HG03469 (cell line): ENCODE data around the gene PSMC6.
"Not testable (repeated sequence)": the region's sequence is repeated elsewhere in the genome, so short reads cannot be mapped to it uniquely, and the experiment has no call there.

Source experiments
- ATAC-seq: cut with Tn5 transposase; IDR thresholded peaks from one replicate; pipeline ENCODE4 v1.9.1; 2021; ENCODE audit warnings: mild to moderate bottlenecking, moderate library complexity, moderate number of reproducible peaks; ENCODE audit not compliant: unreplicated experiment

Gene PSMC6

DNA sequence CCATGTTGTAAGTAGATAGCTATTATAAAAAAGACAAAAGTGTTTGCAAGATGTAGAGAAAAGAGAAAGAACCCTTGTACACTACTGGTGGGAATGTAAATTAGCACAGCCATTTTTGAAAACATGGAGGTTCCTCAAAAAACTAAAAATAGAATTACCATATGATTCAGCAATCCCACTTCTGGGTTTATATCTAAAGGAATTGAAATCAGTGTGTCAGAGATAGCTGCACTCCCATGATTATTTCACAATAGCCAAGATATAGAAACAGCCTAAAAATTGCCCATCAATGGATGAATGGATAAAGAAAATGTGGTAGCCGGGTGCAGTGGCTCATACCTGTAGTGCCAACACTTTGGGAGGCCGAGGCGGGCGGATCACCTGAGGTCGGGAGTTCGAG is 9.2 kb downstream of the PSMC6 start:
- ATAC-seq: no peak

DNA sequence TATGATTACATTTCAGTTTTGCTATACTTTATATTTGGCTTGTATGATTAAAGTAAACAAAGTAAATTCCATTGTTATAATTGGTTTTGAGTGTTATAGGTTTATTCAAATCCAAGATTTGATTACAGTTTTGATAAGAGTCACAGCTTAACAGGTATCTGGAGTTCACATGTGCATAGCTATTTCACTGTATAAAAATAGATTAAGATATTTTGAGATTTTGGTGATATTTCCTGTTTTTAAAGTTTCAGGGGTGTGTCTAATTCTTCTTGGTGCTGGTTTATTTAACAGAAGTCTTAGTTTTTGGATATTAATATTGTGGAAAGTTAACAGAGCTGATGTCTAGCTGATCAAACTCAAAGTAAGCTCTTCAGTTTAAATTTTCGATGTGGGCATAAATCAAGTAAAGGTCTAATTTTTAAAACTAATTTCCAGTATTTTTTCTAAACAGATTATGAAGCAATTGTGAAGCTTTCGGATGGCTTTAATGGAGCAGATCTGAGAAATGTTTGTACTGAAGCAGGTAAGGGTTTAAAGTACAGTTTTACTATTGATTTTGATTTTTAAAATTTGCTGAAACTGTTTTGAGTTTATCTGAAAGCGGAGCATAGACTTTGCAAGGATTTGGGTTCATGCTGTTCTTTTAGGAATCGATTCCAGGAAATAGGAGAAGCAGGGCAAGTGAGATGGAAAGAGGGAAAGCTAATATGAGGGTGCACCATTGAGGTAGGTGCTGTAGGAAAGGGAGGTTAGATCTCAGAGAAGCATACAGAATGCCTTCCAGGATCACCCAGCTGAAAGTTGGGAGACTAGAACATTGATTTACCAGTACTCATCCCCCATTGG is 16.7 kb downstream of the PSMC6 start:
- ATAC-seq: no peak

- no peak for ATAC-seq
Measured at GRCh38 chr14:52724360-52724644, 17.3 kb downstream of the PSMC6 start.

DNA sequence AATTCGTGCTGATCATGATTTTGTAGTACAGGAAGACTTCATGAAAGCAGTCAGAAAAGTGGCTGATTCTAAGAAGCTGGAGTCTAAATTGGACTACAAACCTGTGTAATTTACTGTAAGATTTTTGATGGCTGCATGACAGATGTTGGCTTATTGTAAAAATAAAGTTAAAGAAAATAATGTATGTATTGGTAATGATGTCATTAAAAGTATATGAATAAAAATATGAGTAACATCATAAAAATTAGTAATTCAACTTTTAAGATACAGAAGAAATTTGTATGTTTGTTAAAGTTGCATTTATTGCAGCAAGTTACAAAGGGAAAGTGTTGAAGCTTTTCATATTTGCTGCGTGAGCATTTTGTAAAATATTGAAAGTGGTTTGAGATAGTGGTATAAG is 20.5 kb downstream of the PSMC6 start:
- ATAC-seq: not testable (repeated sequence)

DNA sequence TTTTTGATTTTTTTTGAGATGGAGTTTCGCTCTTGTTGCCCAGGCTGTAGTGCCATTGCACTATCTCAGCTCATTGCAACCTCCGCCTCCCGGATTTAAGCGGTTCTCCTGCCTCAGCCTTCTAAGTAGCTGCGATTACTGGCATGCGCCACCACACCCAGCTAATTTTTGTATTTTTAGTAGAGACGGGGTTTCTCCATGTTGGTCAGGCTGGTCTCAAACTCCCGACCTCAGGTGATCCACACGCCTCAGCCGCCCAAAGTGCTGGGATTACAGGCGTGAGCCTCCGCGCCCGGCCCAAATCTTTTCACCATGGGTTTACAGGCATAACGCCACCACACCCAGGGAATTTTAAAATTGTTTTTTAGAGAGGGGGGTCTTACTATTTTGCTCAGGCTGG is 22.0 kb downstream of the PSMC6 start:
- ATAC-seq: not testable (repeated sequence)

DNA sequence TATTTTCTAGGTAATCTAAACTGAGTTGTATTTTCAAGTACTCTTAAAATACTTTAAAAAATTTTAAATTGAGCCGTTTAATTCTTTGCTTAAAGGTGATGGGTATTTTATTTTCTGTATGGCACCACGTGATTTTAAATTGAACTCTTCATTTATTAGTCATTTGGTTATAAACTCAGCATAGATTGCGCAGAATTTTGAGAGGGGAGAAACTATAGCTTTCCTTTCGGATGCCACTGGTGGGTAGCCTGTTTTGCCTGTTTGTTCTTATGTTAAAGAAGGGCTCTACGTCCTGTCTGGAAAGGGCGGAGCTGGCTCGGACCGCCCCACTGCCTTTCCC is 22.6 kb downstream of the PSMC6 start:
- no peak for ATAC-seq

DNA sequence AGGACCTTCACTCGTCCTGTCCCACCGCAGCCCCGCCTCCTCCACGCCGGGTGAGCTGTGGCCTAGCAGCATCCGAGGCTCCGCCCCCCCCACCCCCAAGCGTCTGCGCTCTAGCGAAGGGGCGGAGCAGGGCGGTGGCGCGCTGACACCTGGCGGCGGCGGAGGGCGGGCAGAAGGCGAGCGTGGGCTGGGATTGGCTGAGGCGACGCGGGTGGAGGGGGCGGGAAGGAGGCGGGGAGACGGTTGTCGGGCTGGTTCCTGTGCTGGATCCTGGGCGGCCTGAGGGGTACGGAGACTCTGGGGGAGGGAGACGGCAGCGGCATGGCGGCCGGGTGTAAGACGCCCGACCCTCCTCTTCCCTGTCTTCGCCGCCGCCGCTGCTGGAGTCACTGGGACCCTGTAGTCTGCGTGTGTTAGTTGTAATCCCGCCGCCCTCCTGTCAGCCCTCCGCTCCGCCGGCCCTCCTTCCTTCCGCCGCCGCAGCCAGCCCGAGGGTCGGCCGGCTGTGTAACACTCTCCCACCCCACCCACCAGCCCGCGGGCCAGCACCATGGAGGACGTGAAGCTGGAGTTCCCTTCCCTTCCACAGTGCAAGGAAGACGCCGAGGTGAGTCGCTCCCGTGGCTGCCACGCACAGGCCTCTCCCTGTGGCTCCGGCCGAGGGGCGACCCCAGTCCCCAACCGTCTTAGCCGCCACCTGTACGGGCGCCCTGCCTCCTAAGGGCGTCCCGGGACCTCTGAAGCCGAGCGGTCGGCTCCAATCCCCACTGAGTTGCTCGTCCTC is 23.1 kb downstream of the PSMC6 start, which contains the start of gene STYX:
STYX (plus strand) TSS at position 242 of the 784 bp plus-strand sequence; CDS start at position 551, 309 bp downstream.
- peak; percentile 90 for ATAC-seq

- no peak for ATAC-seq
Measured at GRCh38 chr14:52730709-52731111, 23.7 kb downstream of the PSMC6 start.

DNA sequence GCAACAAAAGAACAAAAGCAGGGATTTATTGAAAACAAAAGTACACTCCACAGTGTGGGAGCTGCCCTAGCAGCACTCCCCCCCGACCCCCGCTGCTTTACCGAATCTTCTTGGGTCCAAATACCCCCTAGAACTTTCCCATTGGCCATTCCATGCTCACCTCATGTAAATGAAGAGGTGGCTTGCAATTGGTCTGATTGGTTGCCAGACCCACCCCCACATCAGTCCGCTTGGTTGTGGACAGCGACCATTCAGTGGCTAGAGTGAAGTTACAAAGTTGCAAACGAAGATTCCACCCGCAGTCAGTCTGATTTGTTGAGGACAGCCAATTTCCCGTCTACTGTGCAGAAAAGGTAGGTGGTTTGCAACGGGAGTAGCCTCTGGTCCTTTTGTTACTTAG is 26.8 kb downstream of the PSMC6 start:
- no peak for ATAC-seq

DNA sequence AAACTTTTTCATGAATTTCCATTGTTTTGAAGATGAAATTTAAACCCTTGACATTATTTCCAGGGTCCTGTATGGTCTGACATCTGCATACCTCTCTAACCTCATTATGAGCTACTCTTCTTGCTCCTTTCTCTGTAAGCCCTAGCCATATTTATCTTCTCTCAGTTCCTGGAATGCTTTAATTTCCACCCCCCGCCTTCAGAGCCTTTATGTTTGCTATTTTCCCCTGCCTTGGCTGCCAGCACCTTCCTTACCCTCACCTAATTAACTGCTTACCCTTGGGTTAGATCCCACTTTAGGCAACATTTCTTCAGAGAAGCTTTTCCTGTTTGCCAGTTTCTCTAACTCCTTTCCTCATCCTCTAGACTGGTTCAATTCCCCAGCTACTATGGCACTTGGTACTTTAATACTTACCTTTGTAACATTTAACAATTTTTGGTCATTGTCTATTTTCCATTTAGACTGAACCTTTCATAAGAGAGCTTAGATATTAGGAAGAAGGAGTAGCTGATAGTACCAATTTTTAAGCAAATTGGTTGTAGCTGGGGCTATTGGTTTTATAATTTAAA is 29.0 kb downstream of the PSMC6 start:
- no peak for ATAC-seq

- no peak for ATAC-seq
Measured at GRCh38 chr14:52738409-52738808, 31.4 kb downstream of the PSMC6 start.

DNA sequence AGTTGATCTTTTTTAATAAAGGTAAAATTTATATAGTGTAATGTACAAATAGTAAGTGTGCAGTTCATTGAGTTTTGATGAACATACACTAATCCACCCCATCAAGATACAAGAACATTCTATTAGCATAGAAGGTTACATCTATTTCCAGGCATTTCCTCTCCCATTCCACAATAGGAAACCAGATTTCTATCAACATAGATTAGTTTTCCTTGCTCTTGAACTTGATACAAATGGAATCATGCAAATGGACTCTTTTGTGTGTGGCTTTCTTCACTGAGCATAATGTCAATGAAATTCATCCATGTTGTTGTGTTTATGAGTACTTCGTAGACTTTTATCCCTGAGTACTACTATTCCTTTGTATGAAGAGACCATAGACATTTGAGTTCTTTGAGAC is 33.8 kb downstream of the PSMC6 start:
- ATAC-seq: no peak

GRCh38 chr14:52741865-52742264 is 34.9 kb downstream of the PSMC6 start:
- no peak for ATAC-seq

GRCh38 chr14:52748647-52749292 is 41.8 kb downstream of the PSMC6 start:
- ATAC-seq: no peak

- no peak for ATAC-seq
Measured at GRCh38 chr14:52755607-52756316, 48.8 kb downstream of the PSMC6 start.

DNA sequence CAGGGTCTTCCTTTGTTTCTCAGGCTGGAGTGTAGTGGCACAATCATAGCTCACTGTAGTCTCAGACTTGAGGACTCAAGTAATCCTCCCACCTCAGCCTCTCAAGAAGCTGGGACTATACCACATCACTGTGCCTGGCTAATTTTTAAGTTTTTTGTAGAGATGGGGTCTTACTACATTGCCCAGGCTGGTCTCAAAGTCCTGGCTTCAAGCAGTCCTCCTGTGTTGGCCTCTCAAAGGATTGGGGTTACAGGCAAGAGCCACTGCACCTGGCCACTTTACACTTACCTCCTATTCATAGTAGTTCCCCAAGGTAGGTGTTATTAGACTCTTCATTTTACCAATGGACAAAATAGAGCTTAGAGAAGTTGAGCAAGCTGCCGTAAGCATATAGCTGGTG is 52.1 kb downstream of the PSMC6 start:
- no peak for ATAC-seq

GRCh38 chr14:52762923-52763322 is 55.9 kb downstream of the PSMC6 start:
- ATAC-seq: not testable (repeated sequence)

DNA sequence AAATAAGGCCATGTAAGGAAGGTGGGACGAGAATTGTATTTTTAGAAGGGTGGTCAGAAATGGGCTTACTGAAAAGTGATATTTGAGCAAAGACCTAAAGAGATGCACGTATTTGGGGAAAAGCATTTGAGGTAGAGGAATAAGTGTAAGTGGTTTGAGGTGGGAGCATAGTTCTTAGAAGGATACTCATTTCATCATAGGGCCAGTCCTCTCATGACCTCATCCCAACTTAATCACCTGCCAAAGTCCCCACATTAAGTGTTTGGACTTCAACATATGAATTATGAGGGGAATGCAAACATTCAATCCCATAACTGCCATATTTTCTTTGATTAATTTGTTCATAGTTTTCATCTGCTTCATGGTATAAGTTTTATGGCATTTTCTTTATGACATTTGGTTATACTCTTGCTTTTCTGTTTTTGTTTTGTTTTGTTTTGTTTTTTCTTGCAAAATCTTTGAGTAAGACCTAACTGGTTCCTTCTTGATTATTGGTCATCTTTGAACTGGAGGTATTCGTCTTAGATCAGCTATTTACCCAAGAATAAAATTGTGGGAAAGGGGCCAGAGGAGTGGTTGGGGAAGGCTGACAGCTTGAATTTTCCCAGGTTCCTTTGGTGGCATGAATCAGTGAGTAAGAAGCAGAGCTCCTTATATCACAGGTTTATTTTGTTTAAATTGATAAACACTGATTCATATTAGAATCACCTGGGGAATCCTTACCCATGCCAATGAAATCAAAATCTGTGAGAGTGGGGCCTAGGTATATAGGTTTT is 60.2 kb downstream of the PSMC6 start:
- ATAC-seq: no peak

- no peak for ATAC-seq
Measured at GRCh38 chr14:52769887-52770286, 62.9 kb downstream of the PSMC6 start.

GRCh38 chr14:52776816-52777215 is 69.8 kb downstream of the PSMC6 start:
- ATAC-seq: no peak
